NB4 (cell line): Measurements from ENCODE around the gene SLC16A8.

Experiments used
- DNase-seq: peaks from one replicate; pipeline ENCODE4 v3.0.0; 2010; ENCODE audit warnings: low read depth
- H3K4me3 ChIP-seq: one replicate; pipeline ENCODE4 v1.5.1; 2011; ENCODE audit warnings: mild to moderate bottlenecking, low read depth, low read length, moderate library complexity
- MAX ChIP-seq: IDR thresholded peaks from 2 replicates; pipeline ENCODE4 v1.6.1; 2011; ENCODE audit warnings: low read depth, low read length
- MYC ChIP-seq: IDR thresholded peaks from 2 replicates; pipeline ENCODE4 v1.6.1; 2011; ENCODE audit warnings: low read depth, low read length
- POLR2A ChIP-seq: IDR thresholded peaks from 2 replicates; pipeline ENCODE4 v1.6.1; 2011; ENCODE audit warnings: mild to moderate bottlenecking; ENCODE audit not compliant: insufficient read length; ENCODE audit errors: extremely low read depth
- TF ChIP-seq, protein P1 (sequence below): IDR thresholded peaks from one replicate; pipeline ENCODE4 v1.5.1; 2012; ENCODE audit warnings: low read depth, low read length

Gene SLC16A8, protein sequence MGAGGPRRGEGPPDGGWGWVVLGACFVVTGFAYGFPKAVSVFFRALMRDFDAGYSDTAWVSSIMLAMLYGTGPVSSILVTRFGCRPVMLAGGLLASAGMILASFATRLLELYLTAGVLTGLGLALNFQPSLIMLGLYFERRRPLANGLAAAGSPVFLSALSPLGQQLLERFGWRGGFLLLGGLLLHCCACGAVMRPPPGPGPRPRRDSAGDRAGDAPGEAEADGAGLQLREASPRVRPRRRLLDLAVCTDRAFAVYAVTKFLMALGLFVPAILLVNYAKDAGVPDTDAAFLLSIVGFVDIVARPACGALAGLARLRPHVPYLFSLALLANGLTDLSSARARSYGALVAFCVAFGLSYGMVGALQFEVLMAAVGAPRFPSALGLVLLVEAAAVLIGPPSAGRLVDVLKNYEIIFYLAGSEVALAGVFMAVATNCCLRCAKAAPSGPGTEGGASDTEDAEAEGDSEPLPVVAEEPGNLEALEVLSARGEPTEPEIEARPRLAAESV

DNA sequence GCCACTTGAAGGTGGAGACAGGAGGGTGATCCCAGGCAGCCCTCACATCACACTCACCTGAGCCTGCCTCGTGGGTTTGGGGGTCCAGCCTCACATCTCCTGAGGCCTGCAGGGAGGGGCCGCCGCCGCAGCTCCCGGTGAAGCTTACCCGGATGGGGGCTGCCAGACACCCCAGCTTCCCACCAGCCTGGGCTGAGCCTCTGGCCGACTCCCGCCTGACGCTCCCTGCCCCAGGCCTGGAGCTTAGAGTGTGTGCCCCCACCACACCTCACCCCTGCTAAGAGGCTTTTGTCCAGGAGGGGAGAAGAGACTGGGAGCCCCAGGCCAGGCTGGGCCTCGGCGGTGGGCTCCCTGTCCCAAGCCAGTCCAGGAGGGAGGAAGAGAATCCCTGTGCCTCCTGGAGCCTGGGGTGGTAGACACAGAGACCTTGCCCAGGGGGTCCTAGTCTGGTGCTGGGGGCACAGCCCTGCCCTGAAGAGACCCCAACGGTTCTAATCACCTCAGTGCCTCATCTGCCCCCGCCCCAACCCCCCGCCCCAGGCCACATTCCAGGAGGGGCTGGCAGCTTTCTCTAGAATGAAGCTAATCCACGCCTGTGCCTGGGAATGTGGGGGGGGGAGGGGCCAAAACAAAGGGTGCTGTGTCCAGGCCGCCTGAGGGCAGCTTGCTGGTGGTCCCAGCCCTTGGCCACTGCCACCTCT, at the start of gene SLC16A8:
Gene SLC16A8 (minus strand): TSS at position 254 of the 701 bp plus-strand sequence. CDS start 1,311 bp downstream, outside the sequence.
- no peak within 1 kb of the TSS for H3K4me3 ChIP-seq
- DNase-seq, result no peak

DNA sequence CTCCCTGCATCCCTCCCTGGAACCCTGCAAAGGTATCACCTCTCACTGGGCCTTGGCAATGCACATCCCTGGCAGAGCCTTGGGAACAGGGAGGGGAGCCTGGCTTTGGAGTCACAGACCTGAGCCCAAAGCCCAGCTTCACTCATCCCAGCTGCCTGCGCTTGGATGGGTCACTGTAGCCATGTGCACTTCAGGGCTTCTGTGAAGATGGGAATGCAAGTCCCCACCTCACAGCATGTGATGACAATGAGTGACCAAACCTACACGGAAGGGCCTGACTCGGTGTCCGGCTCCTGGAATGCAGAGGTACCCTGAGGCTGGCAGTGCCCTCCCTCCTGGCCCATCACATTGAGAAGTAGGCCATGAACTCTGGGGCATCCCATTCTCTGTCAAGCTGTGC, 49.3 kb upstream of the SLC16A8 start:
- TF ChIP-seq MYC (no peak), MAX (no peak), POLR2A (no peak)
- TF ChIP-seq, protein P1, sequence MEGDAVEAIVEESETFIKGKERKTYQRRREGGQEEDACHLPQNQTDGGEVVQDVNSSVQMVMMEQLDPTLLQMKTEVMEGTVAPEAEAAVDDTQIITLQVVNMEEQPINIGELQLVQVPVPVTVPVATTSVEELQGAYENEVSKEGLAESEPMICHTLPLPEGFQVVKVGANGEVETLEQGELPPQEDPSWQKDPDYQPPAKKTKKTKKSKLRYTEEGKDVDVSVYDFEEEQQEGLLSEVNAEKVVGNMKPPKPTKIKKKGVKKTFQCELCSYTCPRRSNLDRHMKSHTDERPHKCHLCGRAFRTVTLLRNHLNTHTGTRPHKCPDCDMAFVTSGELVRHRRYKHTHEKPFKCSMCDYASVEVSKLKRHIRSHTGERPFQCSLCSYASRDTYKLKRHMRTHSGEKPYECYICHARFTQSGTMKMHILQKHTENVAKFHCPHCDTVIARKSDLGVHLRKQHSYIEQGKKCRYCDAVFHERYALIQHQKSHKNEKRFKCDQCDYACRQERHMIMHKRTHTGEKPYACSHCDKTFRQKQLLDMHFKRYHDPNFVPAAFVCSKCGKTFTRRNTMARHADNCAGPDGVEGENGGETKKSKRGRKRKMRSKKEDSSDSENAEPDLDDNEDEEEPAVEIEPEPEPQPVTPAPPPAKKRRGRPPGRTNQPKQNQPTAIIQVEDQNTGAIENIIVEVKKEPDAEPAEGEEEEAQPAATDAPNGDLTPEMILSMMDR, result no peak
- H3K4me3 ChIP-seq, result no peak overlapping the region
- DNase-seq, result no peak

More for the DNA sequence above, at the start of gene SLC16A8:
- TF ChIP-seq POLR2A (no peak), MYC (no peak), MAX (no peak)
- TF ChIP-seq, protein P1, result no peak

DNA sequence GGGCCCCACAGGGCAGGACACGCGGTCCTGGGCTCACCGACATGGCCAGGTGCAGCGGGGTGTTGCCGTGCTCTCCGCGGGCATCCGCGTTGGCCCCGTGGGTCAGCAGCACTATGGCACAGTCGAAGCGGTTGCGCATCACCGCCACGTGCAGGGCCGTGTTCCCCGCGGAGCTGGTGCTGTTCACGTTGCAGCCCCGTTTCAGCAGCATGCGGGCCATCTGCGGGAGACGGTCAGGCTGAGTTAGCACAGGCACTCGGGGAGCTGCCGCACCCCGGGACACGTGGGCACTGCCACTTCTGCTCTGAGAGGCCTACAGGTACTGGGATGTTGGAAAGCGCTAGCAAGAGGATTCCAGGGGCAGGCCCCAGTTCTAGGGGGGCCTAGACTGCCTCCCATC, 48.8 kb upstream of the SLC16A8 start:
- no peak for DNase-seq
- no peak overlapping the region for H3K4me3 ChIP-seq
- no peak for TF ChIP-seq MAX
- TF ChIP-seq MYC, result no peak
- TF ChIP-seq, protein P1, result no peak
- TF ChIP-seq POLR2A, result no peak

- DNase-seq, result no peak
- no peak overlapping the region for H3K4me3 ChIP-seq
- TF ChIP-seq, protein P1, result no peak
- TF ChIP-seq POLR2A, result no peak
- no peak for TF ChIP-seq MAX
- TF ChIP-seq MYC, result no peak
Measured at GRCh38 chr22:38132136-38132535, 48.2 kb upstream of the SLC16A8 start.

DNA sequence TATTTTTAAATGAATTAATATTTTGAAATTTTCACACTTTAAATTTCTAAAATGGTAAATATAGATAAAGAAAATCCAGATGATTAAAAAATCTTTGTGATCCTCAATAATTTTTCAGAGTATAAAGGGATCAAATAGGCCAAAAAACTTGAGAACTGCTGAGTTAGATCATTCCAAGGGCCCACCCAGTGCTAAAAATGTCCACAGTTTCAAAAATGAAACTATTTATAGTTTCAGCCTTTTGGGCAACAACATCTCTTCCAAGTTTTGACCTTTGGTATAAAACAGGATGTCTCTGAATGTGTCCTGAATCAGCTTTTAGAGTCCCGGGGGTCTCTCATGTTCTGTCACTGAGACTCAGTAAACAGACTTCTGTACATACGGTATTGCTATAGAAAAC, 47.4 kb upstream of the SLC16A8 start:
- no peak for DNase-seq
- H3K4me3 ChIP-seq, result no peak overlapping the region
- TF ChIP-seq POLR2A, result no peak
- TF ChIP-seq, protein P1, result no peak
- TF ChIP-seq MYC, result no peak
- no peak for TF ChIP-seq MAX
